Breast epithelium (tissue), 4 donors: ENCODE data around the gene KCNH1. TPM values are rescaled to one million over a fixed set of nuclear protein-coding genes. Genes with fewer than 3 reads are reported as not detected.

Source experiments
- DNase-seq, 2 donors: peaks; one replicate each; pipeline ENCODE4 v3.0.0-alpha.2; 2019; ENCODE audit warnings: low spot score in 2 of 2
- H3K27ac ChIP-seq, 2 donors: fragments of 200-600 bp; sonication (generic) in 1 of 2; one replicate each; pipeline ENCODE4 v1.5.1; 2016 to 2019; ENCODE audit warnings: mild to moderate bottlenecking in 1 of 2
- H3K27me3 ChIP-seq, 2 donors: fragments of 200-600 bp; sonication (generic) in 1 of 2; one replicate each; pipeline versions ENCODE4 v1.5.1 to v1.6.0; 2017 to 2019; ENCODE audit warnings: control low read depth in 1 of 2, mild to moderate bottlenecking in 1 of 2
- H3K36me3 ChIP-seq: fragments of 200-600 bp; one replicate; pipeline ENCODE4 v1.5.1; 2019
- H3K4me1 ChIP-seq, 2 donors: fragments of 200-600 bp; sonication (generic); one replicate each; pipeline ENCODE4 v1.5.1; 2016 to 2019; ENCODE audit warnings: control low read depth in 1 of 2
- H3K4me3 ChIP-seq, 3 donors: fragments of 200-600 bp; sonication (generic); 1 replicate in 2 of 3; 2 replicates in 1 of 3; pipeline ENCODE4 v1.5.1; 2016 to 2019; ENCODE audit warnings: mild to moderate bottlenecking in 3 of 3, moderate library complexity in 2 of 3
- H3K9me3 ChIP-seq, 2 donors: fragments of 200-600 bp; sonication (generic) in 1 of 2; one replicate each; pipeline ENCODE4 v1.5.1; 2016 to 2019; ENCODE audit warnings: control low read depth in 1 of 2
- CTCF ChIP-seq, 3 donors: fragments of 450-650 bp; IDR thresholded peaks; one replicate each; pipeline ENCODE4 v1.5.1; 2016 to 2017; ENCODE audit warnings: antibody characterized with exemption in 3 of 3, mild to moderate bottlenecking in 3 of 3, moderate library complexity in 3 of 3
- POLR2A ChIP-seq: fragments of 450-650 bp; IDR thresholded peaks from one replicate; pipeline ENCODE4 v1.6.1; 2016; ENCODE audit warnings: antibody characterized with exemption, mild to moderate bottlenecking, moderate library complexity
- POLR2AphosphoS5 ChIP-seq, 3 donors: sonication (generic); formaldehyde crosslinking; IDR thresholded peaks; one replicate each; pipeline ENCODE4 v1.6.1; 2017; ENCODE audit warnings: antibody characterized with exemption in 3 of 3
- intact Hi-C: fragments of 100-400 bp; cut with DNase I; formaldehyde crosslinking; loops from one replicate; pipeline ENCODE4 v1.15.1; 2023; ENCODE audit warnings: low total_unique reads
- total RNA-seq, 3 donors: library from RNA; depleted of rRNA; stranded (reverse); fragments of >200 nt; gene quantifications; one replicate each; pipeline ENCODE4 v1.1.0, GENCODE V29; 2016

The KCNH1 gene
- total RNA-seq, 3 donors from 2014 or later = 0.32 to 1.3 TPM; not detected in 1

- H3K9me3 ChIP-seq = no peaks in the 10 kb centered on the region
- no peak overlapping the region for H3K27ac ChIP-seq
- no peaks in the 10 kb centered on the region for H3K27me3 ChIP-seq
- DNase-seq = no peak
- intact Hi-C loops = no loop called here
- no peaks in the 10 kb centered on the region for H3K36me3 ChIP-seq
- no peaks in the 10 kb centered on the region for H3K4me1 ChIP-seq
- TF ChIP-seq CTCF (IDR thresholded peaks at IDR 0.05) (no peak), POLR2AphosphoS5 (IDR thresholded peaks at IDR 0.05) (no peak), POLR2A (no peak)
- no peak overlapping the region for H3K4me3 ChIP-seq
These were observed 447.1 kb downstream of the KCNH1 start for GRCh38 chr1:210686841-210687240.

- no peaks in the 10 kb centered on the region for H3K27me3 ChIP-seq
- H3K4me3 ChIP-seq = no peak overlapping the region
- TF ChIP-seq POLR2AphosphoS5 (IDR thresholded peaks at IDR 0.05) (no peak), POLR2A (no peak), CTCF (IDR thresholded peaks at IDR 0.05) (no peak)
- H3K36me3 ChIP-seq = no peaks in the 10 kb centered on the region
- no peaks in the 10 kb centered on the region for H3K9me3 ChIP-seq
- DNase-seq = no peak
- intact Hi-C loops = no loop called here
- H3K27ac ChIP-seq = no peak overlapping the region
- H3K4me1 ChIP-seq = no peaks in the 10 kb centered on the region
These were observed 448.7 kb downstream of the KCNH1 start for GRCh38 chr1:210685295-210685650.

GRCh38 chr1:210684466-210685294, 449.3 kb downstream of the KCNH1 start:
- TF ChIP-seq CTCF (IDR thresholded peaks at IDR 0.05) (no peak), POLR2AphosphoS5 (IDR thresholded peaks at IDR 0.05) (no peak), POLR2A (no peak)
- Histone ChIP-seq H3K4me1 (no peaks in the 10 kb centered on the region), H3K27ac (no peak overlapping the region), H3K4me3 (no peak overlapping the region), H3K36me3 (no peaks in the 10 kb centered on the region), H3K9me3 (no peaks in the 10 kb centered on the region), H3K27me3 (no peaks in the 10 kb centered on the region)
- DNase-seq = no peak
- intact Hi-C loops = no loop called here

- Histone ChIP-seq H3K4me1 (no peaks in the 10 kb centered on the region), H3K27ac (no peak overlapping the region), H3K9me3 (no peaks in the 10 kb centered on the region), H3K4me3 (no peak overlapping the region), H3K36me3 (no peaks in the 10 kb centered on the region), H3K27me3 (no peaks in the 10 kb centered on the region)
- DNase-seq = no peak
- intact Hi-C loops = no loop called here
- TF ChIP-seq CTCF (IDR thresholded peaks at IDR 0.05) = no peak
- no peak for TF ChIP-seq POLR2AphosphoS5 (IDR thresholded peaks at IDR 0.05)
- no peak for TF ChIP-seq POLR2A
These were observed 450.4 kb downstream of the KCNH1 start for GRCh38 chr1:210683403-210684047.

- TF ChIP-seq CTCF (IDR thresholded peaks at IDR 0.05) = no peak
- TF ChIP-seq POLR2A = no peak
- TF ChIP-seq POLR2AphosphoS5 (IDR thresholded peaks at IDR 0.05) = no peak
- no peak for DNase-seq
- Histone ChIP-seq H3K27ac (no peak overlapping the region), H3K36me3 (no peaks in the 10 kb centered on the region), H3K9me3 (no peaks in the 10 kb centered on the region), H3K4me3 (no peak overlapping the region), H3K27me3 (no peaks in the 10 kb centered on the region), H3K4me1 (no peaks in the 10 kb centered on the region)
- intact Hi-C loops = no loop called here
These were observed 452.8 kb downstream of the KCNH1 start for GRCh38 chr1:210681158-210681557.
